MCF 10A (cell line): ENCODE measurements around the gene ZER1. TPM values are rescaled to one million over a fixed set of nuclear protein-coding genes. Genes with fewer than 3 reads are reported as not detected.

Experiments used
- BruUV-seq: library from RNA; stranded (reverse); fragments of 400-500 nt; replicated peaks from 2 replicates; lab custom pipeline; 2021; lab: Mats Ljungman, UMichigan
- CTCF ChIA-PET: fragments of 300-600 bp; sonication (Branson Sonifier 250); formaldehyde crosslinking; extraction: SDS; loops from one replicate; lab custom pipeline; 2021; ENCODE audit warnings: antibody characterized with exemption, inconsistent platforms; lab: Yijun Ruan, JAX
- POLR2A ChIA-PET: fragments of 300-600, 350-650 bp; sonication (Branson Sonifier 250); formaldehyde crosslinking; extraction: SDS; loops from one replicate; lab custom pipeline; 2020; ENCODE audit warnings: antibody characterized with exemption, inconsistent platforms; lab: Yijun Ruan, JAX
- DNase-seq: peaks from one replicate; pipeline ENCODE4 v3.0.0-alpha.2; 2018; ENCODE audit not compliant: unreplicated experiment
- H3K27ac Mint-ChIP-seq: one replicate; pipeline ENCODE4 v1.8.0; 2022; ENCODE audit warnings: mild to moderate bottlenecking, low read depth, mixed read lengths; ENCODE audit not compliant: unreplicated experiment
- H3K27me3 Mint-ChIP-seq: one replicate; pipeline ENCODE4 v1.8.0; 2022; ENCODE audit warnings: mixed read lengths; ENCODE audit not compliant: insufficient read depth, unreplicated experiment
- H3K36me3 Mint-ChIP-seq: one replicate; pipeline ENCODE4 v1.8.0; 2022; ENCODE audit warnings: mild to moderate bottlenecking, moderate library complexity, mixed read lengths; ENCODE audit not compliant: insufficient read depth, unreplicated experiment
- H3K4me1 Mint-ChIP-seq: one replicate; pipeline ENCODE4 v1.8.0; 2022; ENCODE audit warnings: mixed read lengths; ENCODE audit not compliant: insufficient read depth, unreplicated experiment
- H3K4me3 Mint-ChIP-seq: one replicate; pipeline ENCODE4 v1.8.0; 2022; ENCODE audit warnings: mild to moderate bottlenecking, moderate library complexity, mixed read lengths; ENCODE audit not compliant: unreplicated experiment
- H3K9me3 Mint-ChIP-seq: one replicate; pipeline ENCODE4 v1.8.0; 2022; ENCODE audit warnings: mixed read lengths; ENCODE audit not compliant: unreplicated experiment
- CTCF ChIP-seq: fragments of 200-600 bp; IDR thresholded peaks from one replicate; pipeline ENCODE4 v1.8.0; 2022; ENCODE audit warnings: antibody characterized with exemption, mild to moderate bottlenecking; ENCODE audit not compliant: unreplicated experiment
- intact Hi-C: fragments of 100-400 bp; cut with micrococcal nuclease; formaldehyde crosslinking; loops from 2 replicates; pipeline ENCODE4 v1.14.1; 2022
- total RNA-seq: library from RNA; stranded (reverse); gene quantifications from 2 replicates; pipeline ENCODE4 v1.2.3, GENCODE V29; 2022

The ZER1 gene
- total RNA-seq, 1 experiment from 2014 or later = 19.5 TPM

GRCh38 chr9:128727640-128728248 is 44.0 kb downstream of the ZER1 start:
- no peak for DNase-seq
- Mint-ChIP-seq H3K4me1 (peaks cover 19% of the 10 kb centered on the region), H3K36me3 (peaks cover 8% of the 10 kb centered on the region), H3K27ac (no peak overlapping the region), H3K4me3 (no peak overlapping the region), H3K27me3 (no peaks in the 10 kb centered on the region), H3K9me3 (no peaks in the 10 kb centered on the region)
- TF ChIP-seq CTCF = no peak
- no TSS peak for BruUV-seq
- intact Hi-C loops = no loop called here
- ChIA-PET CTCF (interaction anchor here (1.4 kb wide), 1 partner anchor 26 kb away, joined by 3 read pairs; the partner anchor contains the start of gene PKN3), POLR2A (interaction anchor here (1.1 to 2.2 kb wide), 2 partner anchors 43 to 149 kb away, joined by 3 to 8 read pairs; partner anchors contain the start of gene ZER1)

DNA sequence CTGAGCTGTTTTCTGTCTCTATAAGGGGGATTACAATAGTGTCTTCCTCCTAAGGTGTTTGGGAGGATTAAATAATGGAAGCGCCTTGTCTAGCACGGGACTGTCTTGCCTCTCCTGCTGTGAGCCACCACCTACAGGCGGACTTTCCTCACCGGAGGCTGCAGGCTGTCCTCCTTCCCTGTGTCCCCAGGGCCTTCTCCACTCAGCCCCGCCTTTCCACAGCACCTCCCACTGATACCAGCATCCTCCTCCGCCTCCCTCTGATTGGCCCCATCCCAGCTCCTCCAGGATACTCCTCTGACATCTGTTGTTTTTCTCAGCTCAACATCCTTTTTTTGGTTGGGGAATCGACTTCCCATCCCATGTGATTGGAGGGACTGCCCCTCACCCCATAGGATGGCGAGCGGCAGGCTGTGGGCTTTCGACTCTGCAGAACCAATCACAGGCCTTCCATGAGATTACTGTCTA is 46.9 kb downstream of the ZER1 start:
- CTCF ChIA-PET = interaction anchor here (0.6 kb wide), 2 partner anchors 23 to 55 kb away, joined by 3 to 4 read pairs; no protein-coding TSS in a partner anchor
- POLR2A ChIA-PET = interaction anchor here (0.7 to 3.0 kb wide), 10 partner anchors 8 to 172 kb away, joined by 3 to 21 read pairs (median 6); partner anchors contain the start of genes ENDOG, SET, SPTAN1 and ZER1
- Mint-ChIP-seq H3K4me3 (peak overlapping the region; percentile 80), H3K27me3 (no peaks in the 10 kb centered on the region), H3K4me1 (peaks cover 31% of the 10 kb centered on the region), H3K27ac (peak overlapping the region; percentile 79), H3K36me3 (peaks cover 4% of the 10 kb centered on the region), H3K9me3 (no peaks in the 10 kb centered on the region)
- intact Hi-C loops = no loop called here
- no peak for TF ChIP-seq CTCF
- BruUV-seq = no TSS peak
- peak; percentile 65 for DNase-seq

GRCh38 chr9:128723866-128724743 is 47.6 kb downstream of the ZER1 start, which contains the start of gene ZDHHC12:
Gene ZDHHC12 (minus strand): TSS chr9:128724127. CDS start chr9:128724093, 34 bp downstream.
- Mint-ChIP-seq H3K36me3 (peaks cover 4% of the 10 kb centered on the region), H3K4me3 (peak within 1 kb of the TSS; percentile 80), H3K27me3 (no peaks in the 10 kb centered on the region), H3K9me3 (no peaks in the 10 kb centered on the region), H3K4me1 (peaks cover 36% of the 10 kb centered on the region), H3K27ac (peak within 1 kb of the TSS; percentile 79)
- no peak for TF ChIP-seq CTCF
- POLR2A ChIA-PET = interaction anchor here (0.6 to 3.0 kb wide), 14 partner anchors 9 to 171 kb away, joined by 3 to 21 read pairs (median 5); partner anchors contain the start of genes ENDOG, SET, SPTAN1 and ZER1
- CTCF ChIA-PET = interaction anchor here (0.6 kb wide), 2 partner anchors 23 to 50 kb away, joined by 3 to 4 read pairs; no protein-coding TSS in a partner anchor
- peak; percentile 99 for DNase-seq
- intact Hi-C loops = no loop called here
- no TSS peak for BruUV-seq
